ENCODE measurements around the gene DRAM2.

DNA sequence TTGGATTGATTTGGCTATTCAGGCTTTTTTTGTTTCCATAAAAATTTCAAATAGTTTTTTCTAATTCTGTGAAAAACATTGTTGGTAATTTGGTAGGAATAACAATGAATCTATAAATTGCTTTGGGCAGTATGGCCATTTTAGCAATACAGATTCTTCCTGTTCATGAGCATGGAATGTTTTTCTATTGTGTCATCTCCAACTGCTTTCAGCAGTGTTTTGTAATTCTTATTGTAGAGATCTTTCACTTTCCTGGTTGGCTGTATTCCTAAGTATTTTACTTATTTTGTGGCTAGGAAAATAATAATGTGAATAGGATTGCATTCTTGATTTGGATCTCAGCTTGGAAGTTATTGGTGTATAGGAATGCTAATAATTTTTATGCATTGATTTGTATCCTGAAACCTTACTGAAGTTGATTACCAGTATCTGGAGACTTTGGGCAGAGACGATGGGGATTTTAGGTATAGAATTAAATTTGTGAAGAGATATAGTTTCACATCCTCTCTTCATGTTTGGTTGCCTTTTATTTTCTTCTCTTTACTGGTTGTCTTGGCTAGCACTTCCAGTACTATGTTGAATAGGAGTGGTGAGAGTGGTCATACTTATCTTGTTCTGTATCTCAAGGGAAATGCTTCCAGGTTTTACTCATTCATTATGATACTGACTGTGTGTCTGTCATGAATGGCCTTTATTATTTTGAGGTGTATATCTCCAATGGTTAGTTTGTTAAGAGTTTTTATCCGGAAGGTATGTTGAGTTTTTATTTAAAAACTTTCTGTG, 57.3 kb downstream of the DRAM2 start:
- no peak for TF ChIP-seq EZH2 (IDR thresholded peaks at IDR 0.05; ENCODE audit: borderline replicate concordance)
- TF ChIP-seq, protein P1, sequence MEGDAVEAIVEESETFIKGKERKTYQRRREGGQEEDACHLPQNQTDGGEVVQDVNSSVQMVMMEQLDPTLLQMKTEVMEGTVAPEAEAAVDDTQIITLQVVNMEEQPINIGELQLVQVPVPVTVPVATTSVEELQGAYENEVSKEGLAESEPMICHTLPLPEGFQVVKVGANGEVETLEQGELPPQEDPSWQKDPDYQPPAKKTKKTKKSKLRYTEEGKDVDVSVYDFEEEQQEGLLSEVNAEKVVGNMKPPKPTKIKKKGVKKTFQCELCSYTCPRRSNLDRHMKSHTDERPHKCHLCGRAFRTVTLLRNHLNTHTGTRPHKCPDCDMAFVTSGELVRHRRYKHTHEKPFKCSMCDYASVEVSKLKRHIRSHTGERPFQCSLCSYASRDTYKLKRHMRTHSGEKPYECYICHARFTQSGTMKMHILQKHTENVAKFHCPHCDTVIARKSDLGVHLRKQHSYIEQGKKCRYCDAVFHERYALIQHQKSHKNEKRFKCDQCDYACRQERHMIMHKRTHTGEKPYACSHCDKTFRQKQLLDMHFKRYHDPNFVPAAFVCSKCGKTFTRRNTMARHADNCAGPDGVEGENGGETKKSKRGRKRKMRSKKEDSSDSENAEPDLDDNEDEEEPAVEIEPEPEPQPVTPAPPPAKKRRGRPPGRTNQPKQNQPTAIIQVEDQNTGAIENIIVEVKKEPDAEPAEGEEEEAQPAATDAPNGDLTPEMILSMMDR (IDR thresholded peaks at IDR 0.05; ENCODE audit: poor library complexity), result no peak
- no peak for TF ChIP-seq EZH2phosphoT487 (IDR thresholded peaks at IDR 0.05; ENCODE audit: low read depth, severe bottlenecking, unreplicated experiment)
